PC-9 (cell line): Measurements from ENCODE around the gene VPS33B.

Experiments used
- EZH2 ChIP-seq: fragments of 200-600 bp; sonication (generic); IDR thresholded peaks from 2 replicates; pipeline ENCODE4 v1.8.0; 2017; ENCODE audit warnings: antibody characterized with exemption, low read depth
- TF ChIP-seq, protein P1 (sequence below): fragments of 200-600 bp; sonication (generic); conservative IDR thresholded peaks from 2 replicates; pipeline ENCODE4 v1.6.1; 2017; ENCODE audit warnings: mixed run types, antibody characterized with exemption, mild to moderate bottlenecking, moderate library complexity

DNA sequence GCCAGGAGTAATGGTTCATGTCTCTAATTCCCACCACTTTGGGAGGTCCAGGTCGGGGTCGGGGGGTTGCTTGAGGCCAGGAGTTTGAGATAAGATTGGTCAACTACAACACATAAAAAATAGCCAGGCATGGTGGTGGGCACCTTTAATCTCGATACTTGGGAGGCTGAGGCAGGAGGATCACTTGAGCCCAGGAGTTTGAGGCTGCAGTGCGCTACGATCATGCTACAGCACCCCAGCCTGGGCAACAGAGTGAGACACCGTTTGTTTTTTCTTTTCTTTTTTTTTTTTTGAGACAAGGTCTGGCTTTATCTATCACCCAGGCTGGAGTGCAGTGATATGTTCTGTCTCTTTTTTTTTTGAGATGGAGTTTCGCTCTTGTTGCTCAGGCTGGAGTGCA is 1.3 kb upstream of the VPS33B start:
- TF ChIP-seq, protein P1, sequence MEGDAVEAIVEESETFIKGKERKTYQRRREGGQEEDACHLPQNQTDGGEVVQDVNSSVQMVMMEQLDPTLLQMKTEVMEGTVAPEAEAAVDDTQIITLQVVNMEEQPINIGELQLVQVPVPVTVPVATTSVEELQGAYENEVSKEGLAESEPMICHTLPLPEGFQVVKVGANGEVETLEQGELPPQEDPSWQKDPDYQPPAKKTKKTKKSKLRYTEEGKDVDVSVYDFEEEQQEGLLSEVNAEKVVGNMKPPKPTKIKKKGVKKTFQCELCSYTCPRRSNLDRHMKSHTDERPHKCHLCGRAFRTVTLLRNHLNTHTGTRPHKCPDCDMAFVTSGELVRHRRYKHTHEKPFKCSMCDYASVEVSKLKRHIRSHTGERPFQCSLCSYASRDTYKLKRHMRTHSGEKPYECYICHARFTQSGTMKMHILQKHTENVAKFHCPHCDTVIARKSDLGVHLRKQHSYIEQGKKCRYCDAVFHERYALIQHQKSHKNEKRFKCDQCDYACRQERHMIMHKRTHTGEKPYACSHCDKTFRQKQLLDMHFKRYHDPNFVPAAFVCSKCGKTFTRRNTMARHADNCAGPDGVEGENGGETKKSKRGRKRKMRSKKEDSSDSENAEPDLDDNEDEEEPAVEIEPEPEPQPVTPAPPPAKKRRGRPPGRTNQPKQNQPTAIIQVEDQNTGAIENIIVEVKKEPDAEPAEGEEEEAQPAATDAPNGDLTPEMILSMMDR = no peak
- no peak for TF ChIP-seq EZH2
